Prostate gland (tissue), 2 donors: Measurements from ENCODE around the gene ABCA13. TPM values are rescaled to one million over a fixed set of nuclear protein-coding genes. Genes with fewer than 3 reads are reported as not detected.

ENCODE experiments used
- DNase-seq: peaks from one replicate; pipeline ENCODE4 v3.0.0-alpha.2; 2019; ENCODE audit warnings: low spot score
- H3K27ac ChIP-seq, 2 donors: fragments of 200-600 bp; sonication (generic); 2 replicates each; pipeline ENCODE4 v1.5.1; 2017 to 2019
- H3K27me3 ChIP-seq: fragments of 200-600 bp; sonication (generic); replicated peaks from 2 replicates; pipeline ENCODE4 v1.5.1; 2019; ENCODE audit not compliant: insufficient read depth
- H3K36me3 ChIP-seq, 2 donors: fragments of 200-600 bp; sonication (generic); 1 replicate in 1 of 2; 2 replicates in 1 of 2; pipeline versions ENCODE4 v1.5.1 to v1.8.1; 2017 to 2019
- H3K4me1 ChIP-seq: fragments of 200-600 bp; sonication (generic); replicated peaks from 2 replicates; pipeline ENCODE4 v1.5.1; 2019
- H3K4me3 ChIP-seq, 2 donors: fragments of 200-600 bp; sonication (generic); 2 replicates each; pipeline ENCODE4 v1.5.1; 2017 to 2019
- H3K9me3 ChIP-seq: fragments of 200-600 bp; sonication (generic); 2 replicates; pipeline ENCODE4 v1.5.1; 2017
- CTCF ChIP-seq, 4 experiments: fragments of 200-600 bp in 2 of 4; fragments of 450-650 bp in 2 of 4; sonication (generic) in 2 of 4; IDR thresholded peaks; 1 replicate in 3 of 4; 2 replicates in 1 of 4; pipeline ENCODE4 v1.5.1; 2016 to 2019; ENCODE audit warnings: antibody characterized with exemption in 4 of 4, mild to moderate bottlenecking in 2 of 4, moderate library complexity in 2 of 4
- POLR2A ChIP-seq: fragments of 450-650 bp; IDR thresholded peaks from one replicate; pipeline ENCODE4 v1.6.1; 2016; ENCODE audit warnings: antibody characterized with exemption, mild to moderate bottlenecking
- POLR2AphosphoS5 ChIP-seq: sonication (generic); formaldehyde crosslinking; IDR thresholded peaks from one replicate; pipeline ENCODE4 v1.6.1; 2017; ENCODE audit warnings: antibody characterized with exemption
- WGBS: methylation state at CpG from one replicate; pipeline ENCODE4 v1.1.5; 2018; 5-methylcytosine and 5-hydroxymethylcytosine counted together
- intact Hi-C: fragments of 100-400 bp; cut with DNase I; formaldehyde crosslinking; loops from one replicate; pipeline ENCODE4 v1.14.2; 2022
- total RNA-seq, 2 donors: library from RNA; depleted of rRNA; stranded (reverse); fragments of >200 nt; gene quantifications; one replicate each; pipeline ENCODE4 v1.1.0, GENCODE V29; 2016

The ABCA13 gene
- total RNA-seq, 2 donors from 2014 or later: 0.14 to 3.5 TPM

GRCh38 chr7:48237354-48237753 is 66.1 kb downstream of the ABCA13 start:
- TF ChIP-seq POLR2AphosphoS5 (no peak), CTCF (IDR thresholded peaks at IDR 0.05) (no peak), POLR2A (no peak)
- H3K36me3 ChIP-seq: no peaks in the 10 kb centered on the region
- no peaks in the 10 kb centered on the region for H3K27me3 ChIP-seq
- intact Hi-C loops: no loop called here
- no peak overlapping the region for H3K27ac ChIP-seq
- no peak overlapping the region for H3K4me3 ChIP-seq
- no peak for DNase-seq
- H3K4me1 ChIP-seq: no peaks in the 10 kb centered on the region
- no peaks in the 10 kb centered on the region for H3K9me3 ChIP-seq

- 76% methylated on average over 8 of the region's 8 CpGs for WGBS
- no peaks in the 10 kb centered on the region for H3K9me3 ChIP-seq
- H3K36me3 ChIP-seq: no peaks in the 10 kb centered on the region
- no peaks in the 10 kb centered on the region for H3K27me3 ChIP-seq
- TF ChIP-seq POLR2A (no peak), CTCF (IDR thresholded peaks at IDR 0.05) (no peak), POLR2AphosphoS5 (no peak)
- intact Hi-C loops: no loop called here
- H3K27ac ChIP-seq: no peak overlapping the region
- no peak overlapping the region for H3K4me3 ChIP-seq
- no peak for DNase-seq
- no peaks in the 10 kb centered on the region for H3K4me1 ChIP-seq
Observed at GRCh38 chr7:48242846-48243245, 71.6 kb downstream of the ABCA13 start.

GRCh38 chr7:48244864-48245271 is 73.6 kb downstream of the ABCA13 start:
- Histone ChIP-seq H3K4me1 (no peaks in the 10 kb centered on the region), H3K4me3 (no peak overlapping the region), H3K27ac (no peak overlapping the region), H3K9me3 (no peaks in the 10 kb centered on the region), H3K36me3 (no peaks in the 10 kb centered on the region), H3K27me3 (no peaks in the 10 kb centered on the region)
- WGBS: 14% methylated on average over 5 of the region's 5 CpGs
- no peak for DNase-seq
- intact Hi-C loops: no loop called here
- TF ChIP-seq POLR2A (no peak), CTCF (IDR thresholded peaks at IDR 0.05) (no peak), POLR2AphosphoS5 (no peak)

GRCh38 chr7:48245751-48246472 is 74.7 kb downstream of the ABCA13 start:
- Histone ChIP-seq H3K27me3 (no peaks in the 10 kb centered on the region), H3K4me3 (no peak overlapping the region), H3K27ac (no peak overlapping the region), H3K4me1 (no peaks in the 10 kb centered on the region), H3K9me3 (no peaks in the 10 kb centered on the region), H3K36me3 (no peaks in the 10 kb centered on the region)
- intact Hi-C loops: no loop called here
- no peak for DNase-seq
- WGBS: 71% methylated on average over 9 of the region's 9 CpGs
- TF ChIP-seq CTCF (IDR thresholded peaks at IDR 0.05) (no peak), POLR2A (no peak), POLR2AphosphoS5 (no peak)

GRCh38 chr7:48249166-48249565 is 77.9 kb downstream of the ABCA13 start:
- Histone ChIP-seq H3K4me3 (no peak overlapping the region), H3K4me1 (no peaks in the 10 kb centered on the region), H3K9me3 (no peaks in the 10 kb centered on the region), H3K27ac (no peak overlapping the region), H3K27me3 (no peaks in the 10 kb centered on the region), H3K36me3 (no peaks in the 10 kb centered on the region)
- no peak for DNase-seq
- 85% methylated on average over 2 of the region's 2 CpGs for WGBS
- TF ChIP-seq POLR2A (no peak), CTCF (IDR thresholded peaks at IDR 0.05) (no peak), POLR2AphosphoS5 (no peak)
- intact Hi-C loops: no loop called here
